Hepatocyte (in vitro differentiated cells): ENCODE results near the gene CFTR. TPM values are rescaled to one million over a fixed set of nuclear protein-coding genes. Genes with fewer than 3 reads are reported as not detected.
"Not testable (repeated sequence)": the region's sequence is repeated elsewhere in the genome, so short reads cannot be mapped to it uniquely, and the experiment has no call there.

Source experiments
- DNase-seq: peaks from one replicate; pipeline ENCODE4 v3.0.0-alpha.2; 2016; ENCODE audit warnings: low spot score
- H2AFZ ChIP-seq: fragments of 200-600 bp; sonication (generic); 2 replicates; pipeline ENCODE4 v1.6.0; 2016; ENCODE audit warnings: antibody characterized with exemption, mild to moderate bottlenecking
- H3K27ac ChIP-seq: fragments of 200-600 bp; sonication (generic); 2 replicates; pipeline ENCODE4 v1.5.1; 2016; ENCODE audit warnings: mild to moderate bottlenecking
- H3K27me3 ChIP-seq: fragments of 200-600 bp; sonication (generic); 2 replicates; pipeline ENCODE4 v1.6.1; 2016
- H3K36me3 ChIP-seq: fragments of 200-600 bp; sonication (generic); replicated peaks from 2 replicates; pipeline ENCODE4 v1.5.1; 2016; ENCODE audit warnings: low read depth; ENCODE audit not compliant: insufficient read depth
- H3K4me1 ChIP-seq: fragments of 200-600 bp; sonication (generic); 2 replicates; pipeline ENCODE4 v1.5.1; 2016; ENCODE audit warnings: mild to moderate bottlenecking, moderate library complexity; ENCODE audit not compliant: insufficient read depth
- H3K4me2 ChIP-seq: fragments of 200-600 bp; sonication (generic); 2 replicates; pipeline ENCODE4 v1.6.0; 2016
- H3K4me3 ChIP-seq: fragments of 200-600 bp; sonication (generic); 2 replicates; pipeline ENCODE4 v1.5.1; 2016; ENCODE audit warnings: mild to moderate bottlenecking
- H3K79me2 ChIP-seq: fragments of 200-600 bp; sonication (generic); 2 replicates; pipeline ENCODE4 v1.6.0; 2017; ENCODE audit warnings: mild to moderate bottlenecking
- H3K9me2 ChIP-seq: fragments of 200-600 bp; sonication (generic); replicated peaks from 2 replicates; pipeline ENCODE4 v1.6.0; 2017; ENCODE audit warnings: mild to moderate bottlenecking; ENCODE audit not compliant: insufficient read depth
- H3K9me3 ChIP-seq: fragments of 200-600 bp; sonication (generic); 2 replicates; pipeline ENCODE4 v1.5.1; 2016; ENCODE audit warnings: low read depth, mild to moderate bottlenecking
- H4K20me1 ChIP-seq: fragments of 200-600 bp; sonication (generic); 2 replicates; pipeline ENCODE4 v1.6.0; 2016; ENCODE audit warnings: mild to moderate bottlenecking; ENCODE audit not compliant: insufficient read depth, poor library complexity, severe bottlenecking
- EZH2 ChIP-seq: fragments of 200-600 bp; sonication (generic); IDR thresholded peaks from 2 replicates; pipeline ENCODE4 v1.6.1; 2016; ENCODE audit warnings: antibody characterized with exemption, mild to moderate bottlenecking, borderline replicate concordance
- EZH2phosphoT487 ChIP-seq: fragments of 200-600 bp; sonication (generic); IDR thresholded peaks from one replicate; pipeline ENCODE4 v1.6.1; 2018; ENCODE audit warnings: antibody characterized with exemption, mild to moderate bottlenecking, low read depth, moderate library complexity; ENCODE audit not compliant: unreplicated experiment, severe bottlenecking
- WGBS: methylation state at CpG from one replicate; pipeline ENCODE4 v1.1.6; 2016; ENCODE audit warnings: low lambda C conversion rate; ENCODE audit errors: missing lambda C conversion rate; 5-methylcytosine and 5-hydroxymethylcytosine counted together
- polyA plus RNA-seq: library from polyadenylated mRNA; unstranded; fragments of >200 nt; fragmentation: Nextera tagmentation; extraction: Ambion mirVana; gene quantifications from 2 replicates; pipeline ENCODE4 v1.2.1, GENCODE V29; 2016
- total RNA-seq: library from RNA; depleted of rRNA; stranded (reverse); fragments of >200 nt; gene quantifications from 2 replicates; pipeline ENCODE4 v1.2.3, GENCODE V29; 2014
- TF ChIP-seq, protein P1 (sequence below): fragments of 200-600 bp; sonication (generic); IDR thresholded peaks from 2 replicates; pipeline ENCODE4 v1.5.1; 2016; ENCODE audit warnings: antibody characterized with exemption, mild to moderate bottlenecking; ENCODE audit not compliant: poor library complexity

Gene CFTR
- total and polyA plus RNA-seq, 2 experiments from 2014 or later = 29.8 to 72.9 TPM

DNA sequence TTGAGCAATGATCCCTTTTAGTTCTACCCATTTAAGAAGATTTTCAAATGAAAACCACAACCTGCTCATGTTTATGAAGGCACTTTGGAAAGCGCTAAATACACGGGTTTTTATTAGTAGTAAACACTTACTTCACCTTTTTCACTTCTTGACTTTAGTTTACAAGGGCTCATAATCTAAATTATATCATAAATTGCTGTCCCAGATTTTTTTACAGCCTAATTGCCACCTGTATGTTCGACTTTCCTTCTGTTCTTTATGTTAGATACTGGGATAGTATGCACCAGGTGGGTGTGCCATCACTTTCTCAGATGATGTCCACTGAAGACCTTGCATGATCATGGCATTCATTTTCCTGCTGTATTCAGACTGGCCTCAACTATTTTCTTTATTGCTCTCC lies 22.5 kb downstream of the CFTR start:
- Histone ChIP-seq H3K9me2 (no peaks in the 10 kb centered on the region), H3K27me3 (no peaks in the 10 kb centered on the region), H3K4me2 (no peak overlapping the region), H3K4me1 (no peaks in the 10 kb centered on the region), H2AFZ (no peak overlapping the region), H3K4me3 (no peak overlapping the region), H3K27ac (no peak overlapping the region), H4K20me1 (no peaks in the 10 kb centered on the region), H3K36me3 (no peaks in the 10 kb centered on the region), H3K79me2 (peaks cover 4% of the 10 kb centered on the region), H3K9me3 (no peaks in the 10 kb centered on the region)
- no peak for DNase-seq
- 57% methylated on average over 3 of the region's 3 CpGs for WGBS
- TF ChIP-seq EZH2phosphoT487 (peak; percentile 56), EZH2 (no peak)
- TF ChIP-seq, protein P1, sequence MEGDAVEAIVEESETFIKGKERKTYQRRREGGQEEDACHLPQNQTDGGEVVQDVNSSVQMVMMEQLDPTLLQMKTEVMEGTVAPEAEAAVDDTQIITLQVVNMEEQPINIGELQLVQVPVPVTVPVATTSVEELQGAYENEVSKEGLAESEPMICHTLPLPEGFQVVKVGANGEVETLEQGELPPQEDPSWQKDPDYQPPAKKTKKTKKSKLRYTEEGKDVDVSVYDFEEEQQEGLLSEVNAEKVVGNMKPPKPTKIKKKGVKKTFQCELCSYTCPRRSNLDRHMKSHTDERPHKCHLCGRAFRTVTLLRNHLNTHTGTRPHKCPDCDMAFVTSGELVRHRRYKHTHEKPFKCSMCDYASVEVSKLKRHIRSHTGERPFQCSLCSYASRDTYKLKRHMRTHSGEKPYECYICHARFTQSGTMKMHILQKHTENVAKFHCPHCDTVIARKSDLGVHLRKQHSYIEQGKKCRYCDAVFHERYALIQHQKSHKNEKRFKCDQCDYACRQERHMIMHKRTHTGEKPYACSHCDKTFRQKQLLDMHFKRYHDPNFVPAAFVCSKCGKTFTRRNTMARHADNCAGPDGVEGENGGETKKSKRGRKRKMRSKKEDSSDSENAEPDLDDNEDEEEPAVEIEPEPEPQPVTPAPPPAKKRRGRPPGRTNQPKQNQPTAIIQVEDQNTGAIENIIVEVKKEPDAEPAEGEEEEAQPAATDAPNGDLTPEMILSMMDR = no peak

DNA sequence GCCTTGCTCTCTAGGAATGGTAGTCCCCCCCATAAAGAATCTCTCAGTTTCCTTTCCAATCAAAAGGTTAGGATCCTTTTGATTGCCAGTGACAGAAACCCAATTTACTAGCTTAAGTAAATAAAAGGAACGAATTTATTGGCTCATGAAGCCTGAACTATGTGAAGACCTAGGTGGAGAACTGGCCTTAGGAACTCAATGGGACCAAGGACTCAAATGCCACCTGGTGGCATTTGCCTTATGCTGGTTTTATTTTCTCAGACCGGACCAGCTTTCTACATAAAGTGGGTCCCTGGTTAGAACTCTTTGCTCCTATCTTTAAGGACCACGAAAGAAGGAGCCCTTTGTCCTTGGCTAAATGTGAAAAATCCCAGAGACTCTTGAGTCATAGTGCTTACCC lies 25.4 kb downstream of the CFTR start:
- TF ChIP-seq, protein P1 = no peak
- TF ChIP-seq EZH2phosphoT487 (no peak), EZH2 (no peak)
- Histone ChIP-seq H3K27ac (no peak overlapping the region), H3K9me3 (no peaks in the 10 kb centered on the region), H3K4me3 (no peak overlapping the region), H2AFZ (no peak overlapping the region), H4K20me1 (no peaks in the 10 kb centered on the region), H3K36me3 (no peaks in the 10 kb centered on the region), H3K4me1 (peaks cover 7% of the 10 kb centered on the region), H3K9me2 (no peaks in the 10 kb centered on the region), H3K27me3 (no peaks in the 10 kb centered on the region), H3K4me2 (no peak overlapping the region), H3K79me2 (peaks cover 4% of the 10 kb centered on the region)
- 81% methylated on average over 3 of the region's 3 CpGs for WGBS
- DNase-seq = no peak

DNA sequence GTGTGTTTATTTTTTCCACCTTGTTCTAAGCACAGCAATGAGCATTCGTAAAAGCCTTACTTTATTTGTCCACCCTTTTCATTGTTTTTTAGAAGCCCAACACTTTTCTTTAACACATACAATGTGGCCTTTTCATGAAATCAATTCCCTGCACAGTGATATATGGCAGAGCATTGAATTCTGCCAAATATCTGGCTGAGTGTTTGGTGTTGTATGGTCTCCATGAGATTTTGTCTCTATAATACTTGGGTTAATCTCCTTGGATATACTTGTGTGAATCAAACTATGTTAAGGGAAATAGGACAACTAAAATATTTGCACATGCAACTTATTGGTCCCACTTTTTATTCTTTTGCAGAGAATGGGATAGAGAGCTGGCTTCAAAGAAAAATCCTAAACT lies 28.9 kb downstream of the CFTR start:
- Histone ChIP-seq H3K27ac (no peak overlapping the region), H3K9me2 (no peaks in the 10 kb centered on the region), H3K27me3 (no peaks in the 10 kb centered on the region), H3K36me3 (no peaks in the 10 kb centered on the region), H3K4me3 (no peak overlapping the region), H3K9me3 (no peaks in the 10 kb centered on the region), H3K4me1 (peaks cover 7% of the 10 kb centered on the region), H4K20me1 (no peaks in the 10 kb centered on the region), H2AFZ (no peak overlapping the region), H3K4me2 (no peak overlapping the region), H3K79me2 (peaks cover 4% of the 10 kb centered on the region)
- DNase-seq = no peak
- WGBS = 86% methylated on average over 1 of the region's 1 CpG
- TF ChIP-seq EZH2 (no peak), EZH2phosphoT487 (no peak)
- TF ChIP-seq, protein P1 = no peak

DNA sequence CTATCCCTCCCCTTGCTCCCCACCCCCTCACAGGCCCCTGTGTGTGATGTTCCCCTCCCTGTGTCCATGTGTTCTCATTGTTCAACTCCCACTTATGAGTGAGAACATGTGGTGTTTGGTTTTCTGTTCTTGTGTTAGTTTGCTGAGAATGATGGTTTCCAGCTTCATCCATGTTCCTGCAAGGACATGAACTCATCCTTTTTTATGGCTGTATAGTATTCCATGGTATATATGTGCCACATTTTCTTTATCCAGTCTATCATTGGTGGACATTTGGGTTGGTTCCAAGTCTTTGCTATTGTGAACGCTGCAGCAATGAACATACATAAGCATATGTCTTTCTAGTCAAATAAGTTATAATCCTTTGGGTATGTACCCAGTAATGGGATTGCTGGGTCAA lies 37.4 kb downstream of the CFTR start:
- H3K9me2 ChIP-seq, H3K36me3 ChIP-seq, H4K20me1 ChIP-seq, H3K4me1 ChIP-seq, H2AFZ ChIP-seq, H3K27ac ChIP-seq, H3K79me2 ChIP-seq, DNase-seq, H3K27me3 ChIP-seq, H3K4me2 ChIP-seq, H3K4me3 ChIP-seq: not testable (repeated sequence)
- H3K9me3 ChIP-seq = peaks cover 11% of the 10 kb centered on the region
- WGBS = 88% methylated on average over 1 of the region's 1 CpG
